ENCODE measurements around the gene CGNL1.

CGNL1 gene

GRCh38 chr15:57519806-57520205, 143.5 kb downstream of the CGNL1 start:
- Histone ChIP-seq H3K4me2 (ENCODE audit: low read depth, low read length) (no peak overlapping the region), H3K4me1 (ENCODE audit: low read length) (no peaks in the 10 kb centered on the region), H3K4me3 (ENCODE audit: low read length) (no peak overlapping the region), H3K27ac (ENCODE audit: low read length) (no peak overlapping the region), H3K9me3 (replicated peaks; ENCODE audit: insufficient read depth, low read length) (no peaks in the 10 kb centered on the region), H3K27me3 (replicated peaks; ENCODE audit: insufficient read depth, low read length) (no peaks in the 10 kb centered on the region), H3K9ac (ENCODE audit: low read length) (no peak overlapping the region), H3F3A (ENCODE audit: insufficient read depth, low read length) (no peaks in the 10 kb centered on the region), H3K9me2 (replicated peaks; ENCODE audit: insufficient read depth, low read length) (no peaks in the 10 kb centered on the region), H4K20me1 (ENCODE audit: insufficient read depth, low read length) (no peaks in the 10 kb centered on the region), H2AFZ (ENCODE audit: low read length) (no peak overlapping the region), H3K36me3 (replicated peaks; ENCODE audit: insufficient read depth, low read length) (no peaks in the 10 kb centered on the region), H3K79me2 (ENCODE audit: low read length) (no peaks in the 10 kb centered on the region)
- TF ChIP-seq EZH2 (optimal IDR thresholded peaks at IDR 0.05; ENCODE audit: low read depth, low read length), result no peak
- TF ChIP-seq CTCF (IDR thresholded peaks at IDR 0.05; ENCODE audit: low read length), result no peak
- no peak for TF ChIP-seq EZH2phosphoT487 (IDR thresholded peaks at IDR 0.05; ENCODE audit: low read length)
- no peak for DNase-seq

GRCh38 chr15:57521503-57521902, 145.2 kb downstream of the CGNL1 start:
- H3K27me3 ChIP-seq (replicated peaks; ENCODE audit: insufficient read depth, low read length), result no peaks in the 10 kb centered on the region
- no peak for TF ChIP-seq CTCF (IDR thresholded peaks at IDR 0.05; ENCODE audit: low read length)
- no peak for TF ChIP-seq EZH2phosphoT487 (IDR thresholded peaks at IDR 0.05; ENCODE audit: low read length)
- TF ChIP-seq EZH2 (optimal IDR thresholded peaks at IDR 0.05; ENCODE audit: low read depth, low read length), result no peak
- no peak overlapping the region for H2AFZ ChIP-seq (ENCODE audit: low read length)
- no peaks in the 10 kb centered on the region for H3K9me2 ChIP-seq (replicated peaks; ENCODE audit: insufficient read depth, low read length)
- no peaks in the 10 kb centered on the region for H3F3A ChIP-seq (ENCODE audit: insufficient read depth, low read length)
- H3K79me2 ChIP-seq (ENCODE audit: low read length), result no peaks in the 10 kb centered on the region
- no peak overlapping the region for H3K4me2 ChIP-seq (ENCODE audit: low read depth, low read length)
- no peak for DNase-seq
- H3K4me1 ChIP-seq (ENCODE audit: low read length), result no peaks in the 10 kb centered on the region
- no peak overlapping the region for H3K4me3 ChIP-seq (ENCODE audit: low read length)
- H3K9ac ChIP-seq (ENCODE audit: low read length), result no peak overlapping the region
- no peaks in the 10 kb centered on the region for H4K20me1 ChIP-seq (ENCODE audit: insufficient read depth, low read length)
- no peaks in the 10 kb centered on the region for H3K9me3 ChIP-seq (replicated peaks; ENCODE audit: insufficient read depth, low read length)
- no peak overlapping the region for H3K27ac ChIP-seq (ENCODE audit: low read length)
- H3K36me3 ChIP-seq (replicated peaks; ENCODE audit: insufficient read depth, low read length), result no peaks in the 10 kb centered on the region

DNA sequence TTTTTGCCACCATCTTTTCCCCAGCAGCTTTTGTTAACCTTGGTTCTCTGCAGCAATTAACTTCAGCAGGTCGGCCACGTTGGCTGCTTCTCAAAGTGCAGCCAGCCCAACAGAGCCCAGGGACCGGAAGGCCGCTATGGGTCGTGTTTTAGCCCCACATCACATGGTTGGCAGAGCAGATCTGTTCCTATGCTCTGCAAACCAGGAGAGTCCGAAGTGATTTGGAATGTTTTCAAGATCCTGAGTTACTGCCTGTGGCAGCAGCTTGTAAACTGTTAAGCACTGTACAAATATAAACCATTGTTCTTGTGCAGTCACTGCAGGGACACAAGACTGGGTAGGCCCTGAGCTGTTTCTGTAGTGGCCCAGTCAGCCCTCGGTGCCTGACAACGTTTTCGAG, 145.8 kb downstream of the CGNL1 start:
- no peak overlapping the region for H3K4me3 ChIP-seq (ENCODE audit: low read length)
- TF ChIP-seq EZH2 (optimal IDR thresholded peaks at IDR 0.05; ENCODE audit: low read depth, low read length), result no peak
- no peak for TF ChIP-seq EZH2phosphoT487 (IDR thresholded peaks at IDR 0.05; ENCODE audit: low read length)
- no peak for TF ChIP-seq CTCF (IDR thresholded peaks at IDR 0.05; ENCODE audit: low read length)
- H3K9me2 ChIP-seq (replicated peaks; ENCODE audit: insufficient read depth, low read length), result no peaks in the 10 kb centered on the region
- no peaks in the 10 kb centered on the region for H3K79me2 ChIP-seq (ENCODE audit: low read length)
- H3F3A ChIP-seq (ENCODE audit: insufficient read depth, low read length), result no peaks in the 10 kb centered on the region
- H2AFZ ChIP-seq (ENCODE audit: low read length), result no peak overlapping the region
- no peaks in the 10 kb centered on the region for H3K4me1 ChIP-seq (ENCODE audit: low read length)
- H3K9ac ChIP-seq (ENCODE audit: low read length), result no peak overlapping the region
- H3K27ac ChIP-seq (ENCODE audit: low read length), result no peak overlapping the region
- DNase-seq, result no peak
- H3K4me2 ChIP-seq (ENCODE audit: low read depth, low read length), result no peak overlapping the region
- no peaks in the 10 kb centered on the region for H4K20me1 ChIP-seq (ENCODE audit: insufficient read depth, low read length)
- H3K27me3 ChIP-seq (replicated peaks; ENCODE audit: insufficient read depth, low read length), result no peaks in the 10 kb centered on the region
- no peaks in the 10 kb centered on the region for H3K9me3 ChIP-seq (replicated peaks; ENCODE audit: insufficient read depth, low read length)
- no peaks in the 10 kb centered on the region for H3K36me3 ChIP-seq (replicated peaks; ENCODE audit: insufficient read depth, low read length)
